KOPT-K1 (cell line): ENCODE results near the gene SEMA4B.

ENCODE experiments used
- H3K27ac ChIP-seq: fragments of 200-600 bp; sonication (generic); 2 replicates; pipeline ENCODE4 v1.5.1; 2016; ENCODE audit warnings: antibody characterized with exemption, mild to moderate bottlenecking, low read depth, low read length; ENCODE audit not compliant: poor library complexity, severe bottlenecking
- H3K36me3 ChIP-seq: fragments of 200-600 bp; sonication (generic); 2 replicates; pipeline ENCODE4 v1.5.1; 2017; ENCODE audit warnings: antibody characterized with exemption, mild to moderate bottlenecking, low read length, moderate library complexity; ENCODE audit not compliant: insufficient read depth
- H3K9me3 ChIP-seq: fragments of 200-600 bp; sonication (generic); 2 replicates; pipeline ENCODE4 v1.5.1; 2017; ENCODE audit warnings: antibody characterized with exemption, low read length, mild to moderate bottlenecking; ENCODE audit not compliant: insufficient read depth, poor library complexity, severe bottlenecking

The SEMA4B gene

GRCh38 chr15:90190606-90191343, 10.4 kb upstream of the SEMA4B start:
- H3K27ac ChIP-seq: peak overlapping the region; percentile 80
- H3K9me3 ChIP-seq: no peaks in the 10 kb centered on the region
- H3K36me3 ChIP-seq: no peaks in the 10 kb centered on the region

DNA sequence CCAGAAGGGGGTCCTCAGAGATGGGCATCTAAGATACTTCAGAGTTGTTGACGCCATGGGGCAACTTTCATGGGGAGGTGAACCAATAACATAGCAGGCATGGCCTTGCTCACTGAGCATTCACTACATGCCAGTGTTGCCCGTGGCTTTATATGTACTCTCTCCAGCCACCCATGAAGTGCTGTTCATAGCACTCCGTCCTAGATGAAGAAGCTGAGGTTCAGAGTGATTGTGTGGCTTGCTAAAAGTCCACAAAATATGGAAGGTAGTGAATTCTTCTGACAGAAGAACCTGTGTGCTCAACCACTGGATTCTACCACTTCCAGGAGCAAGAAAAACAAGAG, 9.8 kb upstream of the SEMA4B start:
- H3K27ac ChIP-seq: peak overlapping the region; percentile 80
- H3K36me3 ChIP-seq: no peaks in the 10 kb centered on the region
- no peaks in the 10 kb centered on the region for H3K9me3 ChIP-seq

DNA sequence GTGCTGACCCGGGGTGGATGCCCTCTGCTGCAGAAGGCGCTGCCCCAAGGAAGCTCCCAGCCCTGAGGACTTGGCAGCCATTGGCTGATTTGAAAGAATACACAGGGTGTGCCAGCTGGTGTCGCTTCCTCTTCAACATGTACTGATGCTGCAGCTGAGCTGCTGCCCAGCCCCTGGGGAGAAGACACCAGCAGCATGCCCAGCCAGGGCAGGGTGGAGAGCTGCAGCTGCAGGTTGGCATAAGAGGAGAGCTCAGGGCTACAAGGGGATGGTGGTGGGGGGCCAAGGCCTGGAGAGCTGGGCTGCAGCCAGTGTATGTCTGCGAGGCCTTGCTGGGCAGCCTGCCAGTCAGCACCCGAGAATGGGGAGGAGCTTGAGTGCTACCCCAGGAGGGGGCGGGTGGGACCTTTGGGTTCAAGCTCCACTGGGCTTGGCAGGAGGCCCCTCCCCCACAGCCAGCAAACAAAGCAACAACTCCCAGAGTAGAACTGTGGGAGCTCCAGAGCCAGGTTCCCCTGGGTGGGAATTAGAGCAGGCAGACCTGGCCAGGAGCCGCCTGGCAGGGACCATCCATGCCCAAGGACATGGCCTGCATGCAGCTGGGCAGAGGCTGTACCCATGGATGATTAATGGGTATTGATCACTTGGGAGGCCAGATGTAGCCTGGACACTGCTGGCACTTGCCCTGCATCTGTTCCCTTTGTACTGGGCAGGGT, 9.2 kb upstream of the SEMA4B start:
- Histone ChIP-seq H3K36me3 (no peaks in the 10 kb centered on the region), H3K9me3 (no peaks in the 10 kb centered on the region), H3K27ac (peak overlapping the region; percentile 80)

GRCh38 chr15:90192961-90193786, 8.0 kb upstream of the SEMA4B start:
- Histone ChIP-seq H3K36me3 (no peaks in the 10 kb centered on the region), H3K27ac (peak overlapping the region; percentile 80), H3K9me3 (no peaks in the 10 kb centered on the region)

- no peak overlapping the region for H3K27ac ChIP-seq
- H3K9me3 ChIP-seq: no peaks in the 10 kb centered on the region
- H3K36me3 ChIP-seq: no peaks in the 10 kb centered on the region
Observed at GRCh38 chr15:90194655-90195054, 6.5 kb upstream of the SEMA4B start.

- peak overlapping the region; percentile 71 for H3K27ac ChIP-seq
- no peaks in the 10 kb centered on the region for H3K36me3 ChIP-seq
- H3K9me3 ChIP-seq: no peaks in the 10 kb centered on the region
Observed at GRCh38 chr15:90200534-90201129, 498 bp upstream of the SEMA4B start.

DNA sequence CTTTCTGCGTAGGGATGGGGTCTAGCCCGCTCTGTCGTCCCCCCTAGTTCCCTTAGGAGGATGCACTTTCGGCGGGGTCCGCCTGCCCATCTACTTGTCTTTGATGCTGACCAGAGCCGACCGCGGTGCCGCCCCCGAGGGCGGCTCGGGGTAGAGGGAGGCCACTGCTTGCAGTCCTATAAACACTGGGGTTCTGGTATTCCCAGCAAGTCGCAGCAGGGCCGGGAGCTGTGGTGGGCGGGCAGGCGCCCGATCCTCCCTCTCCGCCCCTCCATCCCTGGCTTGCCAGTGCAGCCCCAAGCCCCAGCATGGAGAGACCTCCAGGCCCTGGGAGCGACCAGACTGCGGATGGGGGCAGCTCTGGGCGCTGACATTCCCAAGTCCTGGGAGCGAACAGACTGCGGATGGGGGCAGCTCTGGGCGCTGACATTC, 830 bp downstream of the SEMA4B start:
- H3K27ac ChIP-seq: peak overlapping the region; percentile 71

DNA sequence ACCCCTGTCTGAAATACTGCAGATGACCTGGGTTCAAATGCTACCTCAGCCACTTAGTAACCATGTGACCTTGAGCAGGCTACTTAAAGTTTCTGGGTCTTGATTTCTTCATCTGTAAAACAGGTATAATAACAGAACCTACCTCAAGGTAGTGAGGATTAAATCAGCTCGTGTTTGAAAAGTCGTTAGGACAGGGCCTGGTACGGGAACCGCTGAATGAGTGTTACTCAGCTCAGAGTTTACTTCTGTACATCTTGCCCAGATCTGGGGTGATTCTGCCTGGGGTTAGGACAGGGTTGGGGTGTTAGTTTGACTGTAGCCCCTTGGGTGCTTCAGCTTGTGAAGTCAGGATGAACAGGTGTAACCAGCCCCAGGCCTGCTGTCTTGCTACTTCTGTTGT, 1.8 kb downstream of the SEMA4B start:
- H3K36me3 ChIP-seq: no peaks in the 10 kb centered on the region
- no peaks in the 10 kb centered on the region for H3K9me3 ChIP-seq
- H3K27ac ChIP-seq: no peak overlapping the region

More for the DNA sequence above, 830 bp downstream of the SEMA4B start:
- no peaks in the 10 kb centered on the region for H3K9me3 ChIP-seq
- no peaks in the 10 kb centered on the region for H3K36me3 ChIP-seq

DNA sequence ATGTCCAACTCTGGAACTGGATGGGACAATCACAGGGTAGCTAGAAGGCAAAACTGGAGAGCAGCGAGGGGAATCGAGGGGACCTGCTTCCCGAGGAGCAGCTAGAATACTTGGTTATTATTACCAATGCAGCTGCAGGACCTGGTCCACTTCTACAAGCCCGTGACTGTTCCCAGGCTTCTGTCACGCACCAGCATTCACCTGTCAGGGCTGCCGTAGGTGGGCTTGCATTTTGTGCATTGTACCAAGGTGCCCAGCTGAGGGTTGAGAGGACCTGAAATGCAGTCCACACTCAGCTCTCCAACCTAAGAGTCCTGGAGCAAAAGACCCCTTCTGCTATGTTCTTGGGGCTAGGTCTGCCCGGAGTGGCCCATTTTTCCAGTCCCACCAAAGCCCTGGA, 2.3 kb downstream of the SEMA4B start:
- Histone ChIP-seq H3K9me3 (no peaks in the 10 kb centered on the region), H3K36me3 (no peaks in the 10 kb centered on the region), H3K27ac (no peak overlapping the region)

- Histone ChIP-seq H3K9me3 (no peaks in the 10 kb centered on the region), H3K27ac (no peak overlapping the region), H3K36me3 (no peaks in the 10 kb centered on the region)
Observed at GRCh38 chr15:90203922-90204321, 2.8 kb downstream of the SEMA4B start.

- Histone ChIP-seq H3K9me3 (no peaks in the 10 kb centered on the region), H3K27ac (no peak overlapping the region), H3K36me3 (no peaks in the 10 kb centered on the region)
Observed at GRCh38 chr15:90205050-90205848, 4.1 kb downstream of the SEMA4B start.

- Histone ChIP-seq H3K36me3 (no peaks in the 10 kb centered on the region), H3K27ac (no peak overlapping the region), H3K9me3 (no peaks in the 10 kb centered on the region)
Observed at GRCh38 chr15:90205886-90206285, 4.8 kb downstream of the SEMA4B start.

- Histone ChIP-seq H3K27ac (no peak overlapping the region), H3K36me3 (no peaks in the 10 kb centered on the region), H3K9me3 (no peaks in the 10 kb centered on the region)
Observed at GRCh38 chr15:90207252-90207651, 6.1 kb downstream of the SEMA4B start.

GRCh38 chr15:90208356-90208755, 7.2 kb downstream of the SEMA4B start:
- no peak overlapping the region for H3K27ac ChIP-seq
- H3K36me3 ChIP-seq: no peaks in the 10 kb centered on the region
- no peaks in the 10 kb centered on the region for H3K9me3 ChIP-seq
